ENCODE results near the gene FAM168A. TPM values are rescaled to one million over a fixed set of nuclear protein-coding genes. Genes with fewer than 3 reads are reported as not detected.
"Not testable (repeated sequence)": the region's sequence is repeated elsewhere in the genome, so short reads cannot be mapped to it uniquely, and the experiment has no call there.

Gene FAM168A
- total RNA-seq, 1 experiment from 2014 or later, result 25.9 TPM

GRCh38 chr11:73475549-73476095 is 122.3 kb downstream of the FAM168A start (continued):
- TF ChIP-seq ZNF425 (CRISPR knock-in tag; conservative IDR thresholded peaks at IDR 0.05) (no peak), NR1H2 (CRISPR knock-in tag; IDR thresholded peaks at IDR 0.05) (no peak), CREB1 (CRISPR knock-in tag; IDR thresholded peaks at IDR 0.05) (no peak), KAT7 (CRISPR knock-in tag; IDR thresholded peaks at IDR 0.05; ENCODE audit: borderline replicate concordance) (no peak), ZNF317 (CRISPR knock-in tag; IDR thresholded peaks at IDR 0.05; ENCODE audit: borderline replicate concordance, low read depth) (no peak), ELF4 (CRISPR knock-in tag; IDR thresholded peaks at IDR 0.05; ENCODE audit: low read depth) (no peak), CTCF (IDR thresholded peaks at IDR 0.05) (no peak), CREM (CRISPR knock-in tag; IDR thresholded peaks at IDR 0.05) (no peak), ZMAT4 (CRISPR knock-in tag; IDR thresholded peaks at IDR 0.05) (no peak), TEAD4 (CRISPR knock-in tag; IDR thresholded peaks at IDR 0.05) (no peak)

- H3K4me1 Mint-ChIP-seq, result peaks cover 14% of the 10 kb centered on the region
- no peak overlapping the region for H3K4me3 Mint-ChIP-seq
- H3K36me3 Mint-ChIP-seq, result peaks cover 12% of the 10 kb centered on the region
- no peak overlapping the region for H3K27ac Mint-ChIP-seq
- no peak for DNase-seq (ENCODE audit: low spot score)
- ChIA-PET CTCF (no interaction called here), POLR2A (no interaction called here)
- peaks cover 17% of the 10 kb centered on the region for H3K9me3 Mint-ChIP-seq
- no peak for TF ChIP-seq ETV6 (CRISPR knock-in tag; IDR thresholded peaks at IDR 0.05)
- TF ChIP-seq ZNF512 (CRISPR knock-in tag; IDR thresholded peaks at IDR 0.05; ENCODE audit: borderline replicate concordance), result no peak
- no peak for TF ChIP-seq ESRRA (CRISPR knock-in tag; IDR thresholded peaks at IDR 0.05; ENCODE audit: borderline replicate concordance)
- TF ChIP-seq TEAD1 (CRISPR knock-in tag; IDR thresholded peaks at IDR 0.05), result no peak
- TF ChIP-seq ZBTB21 (CRISPR knock-in tag; IDR thresholded peaks at IDR 0.05; ENCODE audit: borderline replicate concordance), result no peak
- TF ChIP-seq MLX (CRISPR knock-in tag; IDR thresholded peaks at IDR 0.05), result no peak
- H3K27me3 Mint-ChIP-seq (ENCODE audit: low read depth), result no peaks in the 10 kb centered on the region
- ATAC-seq, result no peak
Measured at GRCh38 chr11:73473252-73473651, 124.7 kb downstream of the FAM168A start.

GRCh38 chr11:73470036-73470612 is 127.8 kb downstream of the FAM168A start:
- H3K9me3 Mint-ChIP-seq; H3K27me3 Mint-ChIP-seq (ENCODE audit: low read depth); POLR2A ChIA-PET; H3K4me1 Mint-ChIP-seq; ATAC-seq; DNase-seq (ENCODE audit: low spot score); H3K36me3 Mint-ChIP-seq; H3K4me3 Mint-ChIP-seq; H3K27ac Mint-ChIP-seq: not testable (repeated sequence)
- CTCF ChIA-PET, result interaction anchor here (2.9 kb wide), 1 partner anchor 9 kb away, joined by 16 read pairs; no protein-coding TSS in a partner anchor
